ENCODE results near the gene THOC1.

DNA sequence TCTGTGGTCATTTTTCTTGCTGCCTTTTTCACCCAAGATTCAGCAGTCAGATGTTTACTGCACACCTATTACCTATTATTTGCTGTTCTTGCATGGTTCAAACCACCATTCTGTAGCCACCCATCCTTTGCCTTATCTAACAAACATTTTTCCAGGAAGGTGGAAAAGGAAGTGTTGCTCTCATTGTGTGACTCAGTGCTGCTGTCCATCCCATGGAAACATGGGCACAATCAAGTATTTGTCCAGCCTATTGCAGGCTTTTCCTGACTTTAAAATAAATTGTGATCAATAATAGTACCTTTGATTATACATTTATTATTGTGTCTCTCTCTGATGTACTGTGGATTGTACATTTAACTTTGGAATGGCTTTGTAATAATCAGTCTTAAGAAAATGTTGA lies 56.3 kb downstream of the THOC1 start:
- TF ChIP-seq CREB1 (IDR thresholded peaks at IDR 0.05) = no peak
- TF ChIP-seq YY1 (IDR thresholded peaks at IDR 0.05; ENCODE audit: low read depth, low read length) = no peak
- TF ChIP-seq CTCF (IDR thresholded peaks at IDR 0.05; ENCODE audit: control extremely low read depth in 1 of 3, insufficient read depth in 1 of 3, low read depth in 1 of 3, low read length in 3 of 3) = no peak
- TF ChIP-seq POU5F1 (IDR thresholded peaks at IDR 0.05; ENCODE audit: low read depth, low read length) = no peak
- no peak for TF ChIP-seq POLR2A (IDR thresholded peaks at IDR 0.05; ENCODE audit: control extremely low read depth in 1 of 2, low read depth in 2 of 2, low read length in 2 of 2)
- no peak for TF ChIP-seq SIX5 (IDR thresholded peaks at IDR 0.05; ENCODE audit: low read depth, low read length)
- TF ChIP-seq RNF2 (IDR thresholded peaks at IDR 0.05; ENCODE audit: borderline replicate concordance, low read depth, low read length, missing control alignments, poor library complexity, severe bottlenecking) = no peak
- TF ChIP-seq POLR2AphosphoS5 (IDR thresholded peaks at IDR 0.05; ENCODE audit: low read depth, low read length) = no peak
- no peak for TF ChIP-seq SP1 (IDR thresholded peaks at IDR 0.05; ENCODE audit: low read depth, low read length)

All from H1 (cell line).